Suprapubic skin (tissue), 3 donors: Measurements from ENCODE around the gene FAF1.

Experiments
- CTCF ChIP-seq, 2 donors: fragments of 200-600 bp in 1 of 2; fragments of 450-650 bp in 1 of 2; sonication (generic) in 1 of 2; IDR thresholded peaks; one replicate each; pipeline ENCODE4 v1.5.1; 2016 to 2019; ENCODE audit warnings: antibody characterized with exemption in 2 of 2, mild to moderate bottlenecking in 1 of 2, moderate library complexity in 1 of 2
- POLR2A ChIP-seq, 2 donors: fragments of 450-650 bp; IDR thresholded peaks; one replicate each; pipeline ENCODE4 v1.6.1; 2017; ENCODE audit warnings: antibody characterized with exemption in 2 of 2, mild to moderate bottlenecking in 2 of 2, moderate library complexity in 2 of 2

DNA sequence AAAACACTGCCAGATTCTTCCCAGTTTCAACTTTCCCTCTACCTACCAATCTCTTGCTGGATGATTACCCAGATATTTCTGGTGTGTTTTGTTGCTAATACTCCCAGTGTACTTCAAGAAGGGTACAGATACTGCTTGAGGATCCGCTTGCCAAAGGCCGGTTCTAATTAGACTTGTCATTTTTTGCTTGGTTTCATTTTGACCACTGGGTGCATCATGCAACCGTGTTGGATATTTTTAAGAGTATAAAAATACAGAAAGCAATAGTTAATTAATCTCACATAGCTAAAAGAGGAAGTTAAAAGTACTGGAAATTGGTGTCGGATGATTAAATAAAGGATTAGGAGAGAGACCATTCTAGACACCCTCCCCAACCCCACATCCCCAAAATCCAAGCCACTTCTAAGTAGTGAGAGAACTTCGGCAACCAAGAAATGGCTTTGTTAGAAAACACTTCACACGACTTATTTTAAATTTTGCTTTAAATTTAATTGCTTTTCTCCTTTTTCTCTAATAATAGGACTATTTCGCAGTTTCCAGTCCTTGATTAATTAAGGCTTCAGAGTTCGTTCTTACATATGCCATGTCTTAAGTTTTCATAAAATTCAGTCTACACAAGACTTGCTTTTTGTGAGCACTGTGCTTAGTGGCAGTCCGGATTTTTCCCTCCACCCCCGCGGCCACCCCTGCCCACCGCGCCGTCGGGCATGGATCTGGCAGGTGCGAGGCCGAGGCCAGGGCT is 7.5 kb upstream of the FAF1 start:
- TF ChIP-seq CTCF (IDR thresholded peaks at IDR 0.05): no peak
- TF ChIP-seq POLR2A (IDR thresholded peaks at IDR 0.05): no peak
